Middle frontal gyrus (tissue), 1 donor: ENCODE results near the gene POMT2.

Source experiments
- DNase-seq: peaks from one replicate; pipeline ENCODE4 v3.0.0-alpha.2; 2015; ENCODE audit warnings: low spot score; ENCODE audit errors: extremely low spot score

Gene POMT2

GRCh38 chr14:77242752-77243151 is 77.9 kb downstream of the POMT2 start:
- DNase-seq: no peak

DNA sequence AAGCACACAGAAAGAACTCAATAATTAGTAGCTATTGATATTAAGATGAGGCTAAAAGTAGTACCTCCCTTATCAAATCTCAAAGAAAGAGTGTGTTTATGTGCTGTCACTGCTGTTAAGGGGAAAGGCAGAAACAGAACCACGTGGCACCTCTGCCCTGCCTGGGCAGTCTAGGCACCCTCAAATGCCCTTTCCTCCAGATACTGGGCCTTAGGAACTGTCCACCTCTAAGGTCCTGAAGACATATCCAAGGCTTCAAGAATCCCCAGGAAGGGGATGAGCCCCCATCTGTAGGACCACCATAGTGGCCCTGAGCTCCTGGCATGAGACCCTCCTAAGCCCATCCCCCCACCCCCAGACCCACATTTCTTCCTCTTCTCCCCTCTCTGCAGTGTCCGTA is 78.7 kb downstream of the POMT2 start:
- no peak for DNase-seq

DNA sequence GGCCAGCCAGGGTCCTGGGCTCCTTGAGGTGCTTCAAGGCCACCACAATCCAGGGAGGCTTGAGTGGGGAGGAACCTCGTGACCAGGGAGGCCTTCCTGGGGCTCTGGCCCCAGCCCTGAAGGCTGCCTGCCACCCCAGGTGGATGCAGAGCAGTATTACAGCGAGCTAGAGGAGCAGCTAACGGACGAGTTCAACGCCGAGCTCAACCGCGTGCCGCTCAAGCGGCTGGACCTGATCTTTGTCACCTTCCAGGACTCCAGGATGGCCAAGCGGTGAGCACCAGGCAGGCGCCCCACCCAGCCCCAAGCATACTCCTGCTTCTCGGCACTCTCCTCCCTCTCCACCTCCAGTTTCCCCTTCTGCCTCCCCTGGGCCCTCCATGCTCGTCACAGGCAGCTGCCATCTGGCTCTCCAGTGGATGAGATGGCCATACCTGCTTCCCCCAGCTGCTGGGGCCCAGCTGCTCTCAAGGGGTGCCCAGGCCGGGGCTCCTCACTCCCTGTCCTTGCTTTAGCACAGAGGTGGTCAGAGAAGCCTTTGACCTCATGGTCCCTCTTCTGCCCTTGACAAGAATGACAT is 80.3 kb downstream of the POMT2 start:
- DNase-seq: no peak

DNA sequence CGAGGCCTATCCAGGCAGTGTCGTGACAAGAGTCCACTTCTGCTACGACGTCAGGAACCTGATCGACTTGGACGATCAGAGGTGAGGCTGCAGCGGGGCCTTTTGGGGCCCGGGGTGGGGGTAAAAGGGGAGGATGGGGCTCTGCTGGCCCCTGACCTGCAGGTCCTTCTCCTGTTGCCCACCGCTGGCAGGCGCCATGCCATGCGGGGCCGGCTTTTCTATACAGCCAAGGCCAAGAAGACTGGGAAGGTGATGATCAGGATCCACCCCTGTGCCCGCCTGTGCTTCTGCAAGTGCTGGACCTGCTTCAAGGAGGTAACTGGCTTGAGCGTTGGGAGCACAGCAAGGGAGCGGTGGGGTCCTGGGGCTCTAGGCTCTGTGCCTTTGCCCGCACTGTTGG is 81.3 kb downstream of the POMT2 start:
- DNase-seq: no peak

DNA sequence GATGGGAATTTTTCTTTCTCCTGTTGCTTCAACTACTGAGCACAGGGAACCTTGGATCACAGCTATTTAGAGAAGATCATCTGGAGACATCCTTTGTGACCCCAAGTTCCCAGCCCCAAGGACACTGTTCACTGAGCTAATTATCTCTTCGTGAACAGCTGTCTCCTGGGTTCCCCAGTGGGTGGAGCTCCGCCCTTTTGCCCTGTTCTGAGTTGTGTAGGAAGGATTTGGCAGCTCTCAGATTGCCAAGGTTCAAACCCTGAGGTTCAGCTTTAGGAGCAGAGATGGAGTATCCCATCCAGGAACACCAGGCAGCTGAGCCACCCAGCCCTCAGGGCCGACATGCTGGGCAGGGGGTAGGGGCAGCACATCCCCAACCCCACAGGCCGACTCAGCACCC is 81.7 kb downstream of the POMT2 start:
- no peak for DNase-seq

DNA sequence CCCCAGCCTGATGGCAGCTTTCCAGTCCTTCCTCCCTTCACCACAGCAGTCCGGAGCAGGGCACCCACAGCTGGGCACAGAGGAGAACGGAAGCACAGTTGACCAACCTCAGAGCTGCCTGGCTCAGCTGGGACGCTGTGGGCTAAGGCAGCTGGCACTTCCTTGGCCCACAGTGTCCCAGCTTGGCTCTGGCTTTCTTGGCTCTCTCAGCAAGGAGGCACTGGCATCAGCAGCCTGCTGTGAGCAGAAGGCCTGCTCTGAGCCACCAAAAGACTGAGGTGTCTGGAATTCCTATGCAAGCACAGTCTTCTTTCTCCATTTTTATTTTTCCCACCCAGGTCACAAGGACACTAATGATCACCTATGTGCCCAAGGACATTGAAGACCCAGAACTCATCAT is 82.3 kb downstream of the POMT2 start:
- DNase-seq: no peak

GRCh38 chr14:77236814-77237213 is 83.9 kb downstream of the POMT2 start:
- DNase-seq: no peak

DNA sequence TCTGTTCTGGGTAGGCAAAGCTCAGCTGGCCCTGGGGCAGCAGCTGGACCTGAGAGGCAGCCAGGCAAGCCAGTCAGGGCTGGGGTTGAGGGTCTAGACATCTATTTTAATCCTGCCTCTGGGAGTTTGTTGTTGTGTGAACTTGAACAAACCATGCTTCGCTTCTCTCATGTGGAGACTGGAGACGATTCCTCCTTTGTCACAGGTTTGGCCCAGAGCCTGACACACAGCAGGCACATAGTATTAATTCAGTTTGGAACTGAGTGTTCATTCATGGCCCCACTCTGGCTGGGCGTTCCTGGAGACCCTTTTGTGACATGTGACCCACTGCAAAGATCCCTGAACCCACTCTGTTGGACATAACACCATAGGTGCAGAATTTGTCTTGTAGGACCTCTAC is 89.0 kb downstream of the POMT2 start:
- no peak for DNase-seq

- no peak for DNase-seq
Measured at GRCh38 chr14:77230914-77231313, 89.8 kb downstream of the POMT2 start.

DNA sequence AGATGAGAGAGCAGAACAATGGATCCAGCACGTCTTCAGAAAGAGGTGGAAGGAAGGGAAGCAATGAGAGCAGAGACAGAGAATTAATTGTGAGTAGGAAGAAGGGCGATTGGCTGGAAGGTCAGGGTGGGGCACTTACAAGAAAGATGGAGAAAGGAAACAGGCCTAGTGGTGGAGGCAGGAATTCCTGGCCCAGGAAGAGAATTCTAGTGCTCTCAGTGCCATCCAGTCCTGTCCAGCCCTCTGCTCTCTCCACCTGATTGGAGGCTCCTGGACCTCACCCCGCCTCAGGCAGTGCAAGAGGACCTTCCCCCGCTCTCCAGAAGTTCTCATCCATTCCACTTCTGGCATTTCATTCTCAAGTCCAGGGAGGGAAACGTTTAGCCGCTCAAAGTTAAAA is 92.6 kb downstream of the POMT2 start:
- no peak for DNase-seq

GRCh38 chr14:77225892-77226557 is 94.7 kb downstream of the POMT2 start:
- no peak for DNase-seq

GRCh38 chr14:77225254-77225653 is 95.4 kb downstream of the POMT2 start:
- DNase-seq: no peak
